ENCODE results near the gene AKR1B1.
A peak's percentile ranks its signal among the peaks of the same experiment; 100 is the strongest.

AKR1B1 gene

GRCh38 chr7:134458806-134459698, at the start of gene AKR1B1:
Gene AKR1B1, minus strand, starts transcription at chr7:134459100. Its CDS starts 38 bp downstream, at chr7:134459062.
- Histone ChIP-seq H3K4me1 (ENCODE audit: control insufficient read depth in 1 of 2, insufficient read depth in 1 of 2, low read depth in 1 of 2, low read length in 1 of 2) (peaks cover 3 to 13% of the 10 kb centered on the region in 2 experiments), H3K9me3 (no peaks in the 10 kb centered on the region), H3K27ac (no peak within 1 kb of the TSS), H3K4me3 (ENCODE audit: low read depth in 1 of 2, low read length in 1 of 2) (peak within 1 kb of the TSS in 1 of 2 experiments; percentile 13), H3K36me3 (no peaks in the 10 kb centered on the region), H3K27me3 (peaks cover 79% of the 10 kb centered on the region)
- TF ChIP-seq, protein P1, sequence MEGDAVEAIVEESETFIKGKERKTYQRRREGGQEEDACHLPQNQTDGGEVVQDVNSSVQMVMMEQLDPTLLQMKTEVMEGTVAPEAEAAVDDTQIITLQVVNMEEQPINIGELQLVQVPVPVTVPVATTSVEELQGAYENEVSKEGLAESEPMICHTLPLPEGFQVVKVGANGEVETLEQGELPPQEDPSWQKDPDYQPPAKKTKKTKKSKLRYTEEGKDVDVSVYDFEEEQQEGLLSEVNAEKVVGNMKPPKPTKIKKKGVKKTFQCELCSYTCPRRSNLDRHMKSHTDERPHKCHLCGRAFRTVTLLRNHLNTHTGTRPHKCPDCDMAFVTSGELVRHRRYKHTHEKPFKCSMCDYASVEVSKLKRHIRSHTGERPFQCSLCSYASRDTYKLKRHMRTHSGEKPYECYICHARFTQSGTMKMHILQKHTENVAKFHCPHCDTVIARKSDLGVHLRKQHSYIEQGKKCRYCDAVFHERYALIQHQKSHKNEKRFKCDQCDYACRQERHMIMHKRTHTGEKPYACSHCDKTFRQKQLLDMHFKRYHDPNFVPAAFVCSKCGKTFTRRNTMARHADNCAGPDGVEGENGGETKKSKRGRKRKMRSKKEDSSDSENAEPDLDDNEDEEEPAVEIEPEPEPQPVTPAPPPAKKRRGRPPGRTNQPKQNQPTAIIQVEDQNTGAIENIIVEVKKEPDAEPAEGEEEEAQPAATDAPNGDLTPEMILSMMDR (IDR thresholded peaks at IDR 0.05): no peak

- no peaks in the 10 kb centered on the region for H3K27me3 ChIP-seq
- H3K27ac ChIP-seq: no peak overlapping the region
- no peaks in the 10 kb centered on the region for H3K36me3 ChIP-seq
- TF ChIP-seq, protein P1 (IDR thresholded peaks at IDR 0.05): no peak
- H3K9me3 ChIP-seq: no peaks in the 10 kb centered on the region
- no peak overlapping the region for H3K4me3 ChIP-seq (ENCODE audit: low read depth in 1 of 2, low read length in 1 of 2)
- H3K4me1 ChIP-seq (ENCODE audit: control insufficient read depth in 1 of 2, insufficient read depth in 1 of 2, low read depth in 1 of 2, low read length in 1 of 2): no peaks in the 10 kb centered on the region
Observed at GRCh38 chr7:134505856-134506255, 47.0 kb upstream of the AKR1B1 start.

GRCh38 chr7:134504660-134505164, 45.8 kb upstream of the AKR1B1 start:
- Histone ChIP-seq H3K36me3 (no peaks in the 10 kb centered on the region), H3K4me1 (ENCODE audit: control insufficient read depth in 1 of 2, insufficient read depth in 1 of 2, low read depth in 1 of 2, low read length in 1 of 2) (no peaks in the 10 kb centered on the region), H3K9me3 (no peaks in the 10 kb centered on the region), H3K27ac (no peak overlapping the region), H3K4me3 (ENCODE audit: low read depth in 1 of 2, low read length in 1 of 2) (no peak overlapping the region), H3K27me3 (no peaks in the 10 kb centered on the region)
- TF ChIP-seq, protein P1 (IDR thresholded peaks at IDR 0.05): no peak

DNA sequence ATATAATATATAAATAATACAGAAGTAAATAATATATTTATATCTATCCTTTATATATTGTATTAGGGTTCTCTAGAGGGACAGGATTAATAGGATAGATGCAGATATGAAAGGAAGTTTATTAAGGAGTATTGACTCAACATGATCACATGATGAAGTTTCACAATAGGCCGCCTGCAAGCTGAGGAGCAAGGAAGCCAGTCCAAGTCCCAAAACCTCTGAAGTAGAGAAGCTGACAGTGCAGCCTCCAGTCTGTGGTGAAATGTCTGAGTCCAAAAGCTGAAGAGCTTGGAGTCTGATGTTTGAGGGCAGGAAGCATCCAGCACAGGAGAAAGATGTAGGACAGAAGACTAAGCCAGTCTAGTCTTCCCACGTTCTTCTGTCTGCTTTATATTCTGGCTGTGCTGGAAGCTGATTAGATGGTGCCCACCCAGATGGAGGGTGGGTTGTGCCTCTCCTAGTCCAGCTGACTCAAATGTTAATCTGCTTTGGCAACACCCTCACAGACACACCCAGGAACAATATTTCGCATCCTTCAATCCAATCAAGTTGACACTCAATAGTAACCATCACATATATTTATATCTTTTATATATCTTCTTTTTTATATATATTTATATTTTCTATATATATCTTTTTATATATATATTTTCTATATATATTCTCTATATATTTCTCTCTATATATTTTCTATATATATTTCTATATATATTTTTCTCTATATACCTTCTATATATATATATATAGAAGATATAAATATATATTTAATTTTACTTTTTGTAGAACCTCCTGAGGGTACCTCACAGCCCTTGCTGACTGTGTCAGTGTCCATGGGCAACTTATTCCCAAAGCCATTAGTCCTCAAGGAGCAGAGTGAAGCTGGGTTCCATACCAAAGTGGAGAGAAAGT, 43.8 kb upstream of the AKR1B1 start:
- Histone ChIP-seq H3K4me3 (ENCODE audit: low read depth in 1 of 2, low read length in 1 of 2) (no peak overlapping the region), H3K36me3 (no peaks in the 10 kb centered on the region), H3K4me1 (ENCODE audit: control insufficient read depth in 1 of 2, insufficient read depth in 1 of 2, low read depth in 1 of 2, low read length in 1 of 2) (no peaks in the 10 kb centered on the region), H3K27ac (no peak overlapping the region), H3K27me3 (peaks cover 4% of the 10 kb centered on the region), H3K9me3 (no peaks in the 10 kb centered on the region)
- TF ChIP-seq, protein P1 (IDR thresholded peaks at IDR 0.05): no peak

- Histone ChIP-seq H3K4me1 (ENCODE audit: control insufficient read depth in 1 of 2, insufficient read depth in 1 of 2, low read depth in 1 of 2, low read length in 1 of 2) (no peaks in the 10 kb centered on the region), H3K9me3 (no peaks in the 10 kb centered on the region), H3K27ac (no peak overlapping the region), H3K27me3 (peaks cover 4% of the 10 kb centered on the region), H3K4me3 (ENCODE audit: low read depth in 1 of 2, low read length in 1 of 2) (no peak overlapping the region), H3K36me3 (no peaks in the 10 kb centered on the region)
- TF ChIP-seq, protein P1 (IDR thresholded peaks at IDR 0.05): no peak
Observed at GRCh38 chr7:134500982-134501381, 42.1 kb upstream of the AKR1B1 start.

Measured in neutrophil (primary cell).